ENCODE measurements around the gene MCF2L. TPM values are rescaled to one million over a fixed set of nuclear protein-coding genes. Genes with fewer than 3 reads are reported as not detected.

Gene MCF2L
- polyA plus RNA-seq, 1 donor (not counting 4 experiments of a cell fraction or from before 2014, with no cell fraction given), result 0.14 TPM

DNA sequence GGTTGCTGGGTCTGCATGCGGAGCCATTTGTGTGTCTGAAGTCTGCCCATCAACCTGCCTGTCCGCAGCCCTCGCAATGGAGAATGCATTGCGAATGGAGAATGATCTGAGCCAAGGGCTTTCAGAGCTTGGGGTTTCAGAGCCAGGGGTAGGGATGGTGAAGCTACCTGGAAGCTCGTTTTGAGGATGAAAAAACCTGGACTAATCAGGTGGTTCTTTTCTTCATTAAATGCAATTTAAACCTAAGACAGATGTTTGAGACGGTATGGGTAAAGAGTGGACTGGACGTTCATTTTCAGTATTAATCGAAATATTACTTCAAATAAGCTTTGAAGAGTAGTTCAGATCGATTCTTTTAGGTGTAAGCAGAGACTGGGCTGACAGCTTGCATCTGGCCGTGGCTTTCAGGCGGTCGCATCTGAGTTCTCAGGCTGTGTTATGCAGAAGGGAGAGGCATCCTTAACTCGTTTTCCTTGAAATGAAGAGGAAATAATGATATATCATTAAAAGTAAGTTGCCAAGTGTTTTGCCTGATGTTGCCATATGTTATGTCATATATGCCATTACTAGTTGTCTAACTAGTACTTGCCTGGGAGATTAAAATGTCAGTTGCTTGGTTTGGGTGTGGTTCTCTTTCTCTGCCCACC is 801 bp downstream of the MCF2L start:
- no peak for FAIRE-seq
- H3K9ac ChIP-seq (ENCODE audit: control insufficient read depth, extremely low read depth, insufficient read depth, low read length), result no peak overlapping the region
- no peaks in the 10 kb centered on the region for H3K79me2 ChIP-seq (ENCODE audit: control insufficient read depth, insufficient read depth, low read length)
- peaks cover 58% of the 10 kb centered on the region for H3K27me3 ChIP-seq (ENCODE audit: control insufficient read depth, extremely low read depth, insufficient read depth, low read length)
- peaks cover 4% of the 10 kb centered on the region for H3K4me1 ChIP-seq (ENCODE audit: control insufficient read depth, extremely low read depth, insufficient read depth, low read length)
- H3K9me3 ChIP-seq (ENCODE audit: control insufficient read depth, low read depth, low read length), result peaks cover 3% of the 10 kb centered on the region
- H3K9me1 ChIP-seq (ENCODE audit: control insufficient read depth, extremely low read depth, insufficient read depth, low read length), result no peaks in the 10 kb centered on the region
- no peak for DNase-seq (ENCODE audit: low read depth, low spot score)
- peaks cover 6% of the 10 kb centered on the region for H4K20me1 ChIP-seq (ENCODE audit: control insufficient read depth, extremely low read depth, insufficient read depth, low read length)
- no peaks in the 10 kb centered on the region for H3K36me3 ChIP-seq (ENCODE audit: control insufficient read depth in 2 of 2, extremely low read depth in 1 of 2, insufficient read depth in 2 of 2, low read length in 2 of 2)
- dilution Hi-C loops (cut with MboI; ENCODE audit: extremely low pct_ligation_motif_present, low sequenced_read_pairs), result no loop called here
- H3K27ac ChIP-seq (ENCODE audit: control insufficient read depth, insufficient read depth, low read length), result no peak overlapping the region
- H3K4me2 ChIP-seq (ENCODE audit: control insufficient read depth, extremely low read depth, insufficient read depth, low read depth, low read length), result no peak overlapping the region
- H2AFZ ChIP-seq (ENCODE audit: control insufficient read depth, low read length), result peak overlapping the region; percentile 6
- TF ChIP-seq, protein P1, sequence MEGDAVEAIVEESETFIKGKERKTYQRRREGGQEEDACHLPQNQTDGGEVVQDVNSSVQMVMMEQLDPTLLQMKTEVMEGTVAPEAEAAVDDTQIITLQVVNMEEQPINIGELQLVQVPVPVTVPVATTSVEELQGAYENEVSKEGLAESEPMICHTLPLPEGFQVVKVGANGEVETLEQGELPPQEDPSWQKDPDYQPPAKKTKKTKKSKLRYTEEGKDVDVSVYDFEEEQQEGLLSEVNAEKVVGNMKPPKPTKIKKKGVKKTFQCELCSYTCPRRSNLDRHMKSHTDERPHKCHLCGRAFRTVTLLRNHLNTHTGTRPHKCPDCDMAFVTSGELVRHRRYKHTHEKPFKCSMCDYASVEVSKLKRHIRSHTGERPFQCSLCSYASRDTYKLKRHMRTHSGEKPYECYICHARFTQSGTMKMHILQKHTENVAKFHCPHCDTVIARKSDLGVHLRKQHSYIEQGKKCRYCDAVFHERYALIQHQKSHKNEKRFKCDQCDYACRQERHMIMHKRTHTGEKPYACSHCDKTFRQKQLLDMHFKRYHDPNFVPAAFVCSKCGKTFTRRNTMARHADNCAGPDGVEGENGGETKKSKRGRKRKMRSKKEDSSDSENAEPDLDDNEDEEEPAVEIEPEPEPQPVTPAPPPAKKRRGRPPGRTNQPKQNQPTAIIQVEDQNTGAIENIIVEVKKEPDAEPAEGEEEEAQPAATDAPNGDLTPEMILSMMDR (optimal IDR thresholded peaks at IDR 0.05 in 1 of 3, IDR thresholded peaks at IDR 0.05 in 1 of 3, conservative IDR thresholded peaks at IDR 0.05 in 1 of 3; ENCODE audit: extremely low read depth in 1 of 3, insufficient read depth in 2 of 3, low read length in 3 of 3), result peak in 1 of 3 experiments; percentile 1
- peak; percentile 93 for TF ChIP-seq EZH2 (IDR thresholded peaks at IDR 0.05; ENCODE audit: low read length)
- H3K4me3 ChIP-seq (ENCODE audit: control insufficient read depth in 2 of 3, extremely low read depth in 1 of 3, insufficient read depth in 2 of 3, low read depth in 1 of 3, low read length in 3 of 3), result peak overlapping the region in 1 of 3 experiments; percentile 12

DNA sequence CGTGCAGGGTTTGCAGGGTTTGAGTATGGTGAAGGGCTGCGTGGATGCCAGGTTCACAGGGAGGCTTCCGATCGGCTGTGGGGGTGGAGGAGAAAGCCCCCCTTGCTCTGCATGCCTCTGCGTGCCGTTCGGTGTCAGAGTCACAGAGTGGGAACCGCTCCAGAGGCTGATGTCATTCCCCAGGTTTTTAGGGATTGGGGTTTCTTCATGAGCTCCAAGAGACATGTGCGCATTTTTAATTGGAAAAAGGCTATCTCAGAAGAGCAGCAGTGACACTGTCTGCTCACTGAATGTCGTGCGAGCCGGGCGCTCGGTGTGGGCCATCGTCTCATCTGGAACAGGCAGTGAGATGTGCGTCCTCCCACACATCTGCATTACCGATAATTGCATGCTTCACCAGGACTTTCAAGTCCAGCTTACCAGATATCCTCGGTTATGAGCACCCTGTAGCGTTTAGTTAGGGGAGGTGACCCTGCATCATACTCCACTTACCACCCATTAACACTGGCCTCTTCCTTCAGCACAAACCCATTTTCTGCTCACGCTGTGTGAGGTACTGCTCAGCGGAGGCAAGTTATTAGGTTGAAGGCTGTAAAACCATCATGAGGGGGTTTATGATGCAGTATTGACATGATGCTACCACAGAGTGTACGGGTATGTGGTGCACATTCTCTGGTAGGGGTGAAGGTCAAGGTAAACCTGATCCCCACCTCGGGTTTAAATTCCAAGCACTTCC is 1.7 kb downstream of the MCF2L start:
- no peak overlapping the region for H3K4me3 ChIP-seq (ENCODE audit: control insufficient read depth in 2 of 3, extremely low read depth in 1 of 3, insufficient read depth in 2 of 3, low read depth in 1 of 3, low read length in 3 of 3)
- TF ChIP-seq, protein P1 (optimal IDR thresholded peaks at IDR 0.05 in 1 of 3, IDR thresholded peaks at IDR 0.05 in 1 of 3, conservative IDR thresholded peaks at IDR 0.05 in 1 of 3; ENCODE audit: extremely low read depth in 1 of 3, insufficient read depth in 2 of 3, low read length in 3 of 3), result no peak
- TF ChIP-seq EZH2 (IDR thresholded peaks at IDR 0.05; ENCODE audit: low read length), result no peak
- no peaks in the 10 kb centered on the region for H3K36me3 ChIP-seq (ENCODE audit: control insufficient read depth in 2 of 2, extremely low read depth in 1 of 2, insufficient read depth in 2 of 2, low read length in 2 of 2)
- H2AFZ ChIP-seq (ENCODE audit: control insufficient read depth, low read length), result no peak overlapping the region
- H3K9me1 ChIP-seq (ENCODE audit: control insufficient read depth, extremely low read depth, insufficient read depth, low read length), result no peaks in the 10 kb centered on the region
- dilution Hi-C loops (cut with MboI; ENCODE audit: extremely low pct_ligation_motif_present, low sequenced_read_pairs), result no loop called here
- peaks cover 4% of the 10 kb centered on the region for H3K4me1 ChIP-seq (ENCODE audit: control insufficient read depth, extremely low read depth, insufficient read depth, low read length)
- FAIRE-seq (no peak), DNase-seq (ENCODE audit: low read depth, low spot score) (no peak)
- H3K9ac ChIP-seq (ENCODE audit: control insufficient read depth, extremely low read depth, insufficient read depth, low read length), result no peak overlapping the region
- peaks cover 6% of the 10 kb centered on the region for H4K20me1 ChIP-seq (ENCODE audit: control insufficient read depth, extremely low read depth, insufficient read depth, low read length)
- H3K79me2 ChIP-seq (ENCODE audit: control insufficient read depth, insufficient read depth, low read length), result no peaks in the 10 kb centered on the region
- H3K9me3 ChIP-seq (ENCODE audit: control insufficient read depth, low read depth, low read length), result peaks cover 3% of the 10 kb centered on the region
- H3K4me2 ChIP-seq (ENCODE audit: control insufficient read depth, extremely low read depth, insufficient read depth, low read depth, low read length), result no peak overlapping the region
- no peak overlapping the region for H3K27ac ChIP-seq (ENCODE audit: control insufficient read depth, insufficient read depth, low read length)
- H3K27me3 ChIP-seq (ENCODE audit: control insufficient read depth, extremely low read depth, insufficient read depth, low read length), result peaks cover 53% of the 10 kb centered on the region

Data from keratinocyte (primary cell).